Measurements from ENCODE around the gene HELB. TPM values are rescaled to one million over a fixed set of nuclear protein-coding genes. Genes with fewer than 3 reads are reported as not detected.
A peak's percentile ranks its signal among the peaks of the same experiment; 100 is the strongest.

Gene HELB
- total RNA-seq, 1 experiment from 2014 or later = 9.6 TPM

GRCh38 chr12:66279123-66279712 is 23.1 kb upstream of the HELB start:
- DNase-seq = peak; percentile 51

GRCh38 chr12:66280561-66280960 is 21.7 kb upstream of the HELB start:
- Mint-ChIP-seq H3K4me1 (ENCODE audit: low read depth, unreplicated experiment) (no peaks in the 10 kb centered on the region), H3K9me3 (ENCODE audit: low read depth, unreplicated experiment) (peaks cover 5% of the 10 kb centered on the region), H3K27ac (ENCODE audit: unreplicated experiment) (no peak overlapping the region), H3K4me3 (ENCODE audit: low read depth, unreplicated experiment) (no peak overlapping the region), H3K36me3 (ENCODE audit: insufficient read depth, unreplicated experiment) (no peaks in the 10 kb centered on the region), H3K27me3 (ENCODE audit: unreplicated experiment) (peaks cover 15% of the 10 kb centered on the region)
- intact Hi-C loops (cut with micrococcal nuclease; ENCODE audit: unreplicated experiment) = no loop called here
- BruUV-seq (replicated peaks) = no TSS peak
- CTCF ChIA-PET = no interaction called here
- TF ChIP-seq CTCF (IDR thresholded peaks at IDR 0.05; ENCODE audit: unreplicated experiment) = no peak
- DNase-seq = no peak

More at GRCh38 chr12:66279123-66279712, 23.1 kb upstream of the HELB start:
- Mint-ChIP-seq H3K27me3 (ENCODE audit: unreplicated experiment) (peaks cover 15% of the 10 kb centered on the region), H3K4me3 (ENCODE audit: low read depth, unreplicated experiment) (no peak overlapping the region), H3K27ac (ENCODE audit: unreplicated experiment) (no peak overlapping the region), H3K4me1 (ENCODE audit: low read depth, unreplicated experiment) (no peaks in the 10 kb centered on the region), H3K36me3 (ENCODE audit: insufficient read depth, unreplicated experiment) (no peaks in the 10 kb centered on the region), H3K9me3 (ENCODE audit: low read depth, unreplicated experiment) (peaks cover 5% of the 10 kb centered on the region)
- CTCF ChIA-PET = interaction anchor here (0.5 to 1.1 kb wide), 4 partner anchors 9 to 1077 kb away, joined by 3 to 6 read pairs (median 3); partner anchors contain the start of gene HELB
- no TSS peak for BruUV-seq (replicated peaks)
- intact Hi-C loops (cut with micrococcal nuclease; ENCODE audit: unreplicated experiment) = loop anchor here (2.0 to 10.0 kb wide), 4 partner anchors 128 to 586 kb away; no protein-coding TSS in a partner anchor
- TF ChIP-seq CTCF (IDR thresholded peaks at IDR 0.05; ENCODE audit: unreplicated experiment) = peak; percentile 58

GRCh38 chr12:66282244-66282643 is 20.0 kb upstream of the HELB start:
- peaks cover 15% of the 10 kb centered on the region for H3K27me3 Mint-ChIP-seq (ENCODE audit: unreplicated experiment)
- H3K4me3 Mint-ChIP-seq (ENCODE audit: low read depth, unreplicated experiment) = no peak overlapping the region
- BruUV-seq (replicated peaks) = no TSS peak
- no peak for TF ChIP-seq CTCF (IDR thresholded peaks at IDR 0.05; ENCODE audit: unreplicated experiment)
- no peak for DNase-seq
- no peaks in the 10 kb centered on the region for H3K36me3 Mint-ChIP-seq (ENCODE audit: insufficient read depth, unreplicated experiment)
- H3K9me3 Mint-ChIP-seq (ENCODE audit: low read depth, unreplicated experiment) = peaks cover 5% of the 10 kb centered on the region
- H3K27ac Mint-ChIP-seq (ENCODE audit: unreplicated experiment) = no peak overlapping the region
- CTCF ChIA-PET = no interaction called here
- intact Hi-C loops (cut with micrococcal nuclease; ENCODE audit: unreplicated experiment) = no loop called here
- no peaks in the 10 kb centered on the region for H3K4me1 Mint-ChIP-seq (ENCODE audit: low read depth, unreplicated experiment)

- H3K27ac Mint-ChIP-seq (ENCODE audit: unreplicated experiment) = no peak overlapping the region
- H3K4me1 Mint-ChIP-seq (ENCODE audit: low read depth, unreplicated experiment) = no peaks in the 10 kb centered on the region
- H3K36me3 Mint-ChIP-seq (ENCODE audit: insufficient read depth, unreplicated experiment) = no peaks in the 10 kb centered on the region
- H3K9me3 Mint-ChIP-seq (ENCODE audit: low read depth, unreplicated experiment) = no peaks in the 10 kb centered on the region
- intact Hi-C loops (cut with micrococcal nuclease; ENCODE audit: unreplicated experiment) = no loop called here
- DNase-seq = no peak
- CTCF ChIA-PET = no interaction called here
- peaks cover 11% of the 10 kb centered on the region for H3K27me3 Mint-ChIP-seq (ENCODE audit: unreplicated experiment)
- no peak overlapping the region for H3K4me3 Mint-ChIP-seq (ENCODE audit: low read depth, unreplicated experiment)
- TF ChIP-seq CTCF (IDR thresholded peaks at IDR 0.05; ENCODE audit: unreplicated experiment) = no peak
- no TSS peak for BruUV-seq (replicated peaks)
These were observed 15.0 kb upstream of the HELB start for GRCh38 chr12:66287275-66287674.
